GM21825 (cell line): ENCODE results near the gene NRSN2.
A peak's percentile ranks its signal among the peaks of the same experiment; 100 is the strongest.
"Not testable (repeated sequence)": the region's sequence is repeated elsewhere in the genome, so short reads cannot be mapped to it uniquely, and the experiment has no call there.

Experiments used
- ATAC-seq: cut with Tn5 transposase; IDR thresholded peaks from one replicate; pipeline ENCODE4 v1.9.1; 2021; ENCODE audit warnings: mild to moderate bottlenecking, moderate library complexity; ENCODE audit not compliant: unreplicated experiment

The NRSN2 gene

GRCh38 chr20:353166-353565, 6.3 kb downstream of the NRSN2 start:
- no peak for ATAC-seq

GRCh38 chr20:354298-354977, 7.5 kb downstream of the NRSN2 start:
- ATAC-seq = peak; percentile 75

- ATAC-seq = not testable (repeated sequence)
Observed at GRCh38 chr20:356154-356553, 9.2 kb downstream of the NRSN2 start.

GRCh38 chr20:356745-357144, 9.8 kb downstream of the NRSN2 start:
- ATAC-seq = no peak

GRCh38 chr20:358891-359555, 12.1 kb downstream of the NRSN2 start:
- no peak for ATAC-seq

- no peak for ATAC-seq
Observed at GRCh38 chr20:361561-361960, 14.7 kb downstream of the NRSN2 start.

- no peak for ATAC-seq
Observed at GRCh38 chr20:362271-363254, 15.7 kb downstream of the NRSN2 start.

GRCh38 chr20:363319-364078, 16.6 kb downstream of the NRSN2 start:
- no peak for ATAC-seq

- no peak for ATAC-seq
Observed at GRCh38 chr20:364905-365794, 18.2 kb downstream of the NRSN2 start.

- no peak for ATAC-seq
Observed at GRCh38 chr20:366041-366718, 19.3 kb downstream of the NRSN2 start.

- no peak for ATAC-seq
Observed at GRCh38 chr20:366719-367485, 20.0 kb downstream of the NRSN2 start.

GRCh38 chr20:367486-367887, 20.6 kb downstream of the NRSN2 start:
- ATAC-seq = no peak

GRCh38 chr20:368915-369314, 22.0 kb downstream of the NRSN2 start:
- no peak for ATAC-seq

- no peak for ATAC-seq
Observed at GRCh38 chr20:370151-370600, 23.3 kb downstream of the NRSN2 start.

GRCh38 chr20:370977-371754, 24.3 kb downstream of the NRSN2 start:
- no peak for ATAC-seq

- no peak for ATAC-seq
Observed at GRCh38 chr20:371755-372542, 25.0 kb downstream of the NRSN2 start.
